ENCODE results near the gene CBX3. TPM values are rescaled to one million over a fixed set of nuclear protein-coding genes. Genes with fewer than 3 reads are reported as not detected.

CBX3 gene
- total and polyA plus RNA-seq, 4 donors: 26.9 to 53.3 (median 33.0) TPM

DNA sequence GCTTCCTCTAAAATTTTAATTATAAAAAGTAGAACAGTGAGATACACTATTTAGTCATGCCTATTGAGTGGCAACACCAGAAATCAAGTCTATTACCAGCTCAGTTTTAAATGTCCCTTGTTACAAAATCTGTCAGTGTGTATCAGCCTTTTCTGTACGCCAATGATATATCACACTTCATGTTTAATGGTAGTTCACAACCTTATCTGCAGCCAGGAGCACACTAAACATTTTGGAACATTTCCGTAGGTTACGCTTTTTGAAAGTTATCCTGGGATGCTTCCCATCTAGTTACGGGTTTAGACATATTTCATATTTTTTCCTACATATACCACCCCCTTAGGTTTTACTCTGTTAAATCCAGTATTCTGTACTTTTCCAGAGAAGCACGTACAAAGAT is 6.4 kb upstream of the CBX3 start:
- Histone ChIP-seq H3K9me3 (ENCODE audit: control insufficient read depth in 4 of 4, low read length in 3 of 4) (no peaks in the 10 kb centered on the region), H3K27ac (ENCODE audit: low read depth in 1 of 2, low read length in 2 of 2) (no peak overlapping the region), H3K9ac (ENCODE audit: low read depth in 1 of 2, low read length in 2 of 2) (no peak overlapping the region), H3K4me3 (ENCODE audit: low read depth in 1 of 3, low read length in 3 of 3) (no peak overlapping the region), H3K36me3 (ENCODE audit: control insufficient read depth in 4 of 4, insufficient read depth in 3 of 4, low read depth in 1 of 4, low read length in 3 of 4) (peaks cover 15 to 71% (median 64%) of the 10 kb centered on the region in 4 donors), H3K27me3 (ENCODE audit: control insufficient read depth in 4 of 4, insufficient read depth in 4 of 4, low read length in 3 of 4) (no peaks in the 10 kb centered on the region), H3K4me1 (ENCODE audit: control insufficient read depth in 4 of 4, insufficient read depth in 4 of 4, low read length in 3 of 4) (peaks cover 7 to 52% (median 29%) of the 10 kb centered on the region in 4 donors)
- TF ChIP-seq, protein P1, sequence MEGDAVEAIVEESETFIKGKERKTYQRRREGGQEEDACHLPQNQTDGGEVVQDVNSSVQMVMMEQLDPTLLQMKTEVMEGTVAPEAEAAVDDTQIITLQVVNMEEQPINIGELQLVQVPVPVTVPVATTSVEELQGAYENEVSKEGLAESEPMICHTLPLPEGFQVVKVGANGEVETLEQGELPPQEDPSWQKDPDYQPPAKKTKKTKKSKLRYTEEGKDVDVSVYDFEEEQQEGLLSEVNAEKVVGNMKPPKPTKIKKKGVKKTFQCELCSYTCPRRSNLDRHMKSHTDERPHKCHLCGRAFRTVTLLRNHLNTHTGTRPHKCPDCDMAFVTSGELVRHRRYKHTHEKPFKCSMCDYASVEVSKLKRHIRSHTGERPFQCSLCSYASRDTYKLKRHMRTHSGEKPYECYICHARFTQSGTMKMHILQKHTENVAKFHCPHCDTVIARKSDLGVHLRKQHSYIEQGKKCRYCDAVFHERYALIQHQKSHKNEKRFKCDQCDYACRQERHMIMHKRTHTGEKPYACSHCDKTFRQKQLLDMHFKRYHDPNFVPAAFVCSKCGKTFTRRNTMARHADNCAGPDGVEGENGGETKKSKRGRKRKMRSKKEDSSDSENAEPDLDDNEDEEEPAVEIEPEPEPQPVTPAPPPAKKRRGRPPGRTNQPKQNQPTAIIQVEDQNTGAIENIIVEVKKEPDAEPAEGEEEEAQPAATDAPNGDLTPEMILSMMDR (IDR thresholded peaks at IDR 0.05; ENCODE audit: low read depth, low read length, missing input control): no peak
- TF ChIP-seq HNF4G (IDR thresholded peaks at IDR 0.05): no peak
- no peak for TF ChIP-seq FOXA2 (IDR thresholded peaks at IDR 0.05)
- TF ChIP-seq REST (IDR thresholded peaks at IDR 0.05): no peak
- TF ChIP-seq ATF3 (IDR thresholded peaks at IDR 0.05): no peak
- no peak for TF ChIP-seq SP1 (IDR thresholded peaks at IDR 0.05)
- TF ChIP-seq GABPA (IDR thresholded peaks at IDR 0.05 in 1 of 2, conservative IDR thresholded peaks at IDR 0.05 in 1 of 2): no peak
- no peak for TF ChIP-seq NR2F2 (IDR thresholded peaks at IDR 0.05)
- TF ChIP-seq FOXA1 (IDR thresholded peaks at IDR 0.05): no peak
- no peak for TF ChIP-seq HNF4A (conservative IDR thresholded peaks at IDR 0.05)
- TF ChIP-seq RAD21 (IDR thresholded peaks at IDR 0.05): no peak
- TF ChIP-seq YY1 (IDR thresholded peaks at IDR 0.05): no peak
- no peak for TF ChIP-seq EGR1 (IDR thresholded peaks at IDR 0.05; ENCODE audit: low read depth in 2 of 2)
- TF ChIP-seq ZBTB33 (IDR thresholded peaks at IDR 0.05): no peak
- TF ChIP-seq TAF1 (conservative IDR thresholded peaks at IDR 0.05): no peak
- TF ChIP-seq RXRA (IDR thresholded peaks at IDR 0.05): no peak
- TF ChIP-seq, protein P2, sequence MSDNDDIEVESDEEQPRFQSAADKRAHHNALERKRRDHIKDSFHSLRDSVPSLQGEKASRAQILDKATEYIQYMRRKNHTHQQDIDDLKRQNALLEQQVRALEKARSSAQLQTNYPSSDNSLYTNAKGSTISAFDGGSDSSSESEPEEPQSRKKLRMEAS (IDR thresholded peaks at IDR 0.05): no peak
- TF ChIP-seq JUND (IDR thresholded peaks at IDR 0.05): no peak
- WGBS: 84% methylated on average over 5 of the region's 5 CpGs
- no peak for DNase-seq (ENCODE audit: low spot score)
